ENCODE data around the gene ADCY2.

ADCY2 gene

GRCh38 chr5:7878381-7878873, 482.5 kb downstream of the ADCY2 start:
- no peak for DNase-seq
- Mint-ChIP-seq H3K9me3 (no peaks in the 10 kb centered on the region), H3K27ac (no peak overlapping the region), H3K4me3 (no peak overlapping the region), H3K27me3 (ENCODE audit: low read depth, poor library complexity) (no peaks in the 10 kb centered on the region), H3K36me3 (ENCODE audit: low read depth) (peaks cover 55% of the 10 kb centered on the region), H3K4me1 (no peaks in the 10 kb centered on the region)
- TF ChIP-seq CTCF (IDR thresholded peaks at IDR 0.05) = no peak
